Gastrocnemius medialis (tissue), 4 donors: ENCODE measurements around the gene KAT2A.

ENCODE experiments used
- POLR2A ChIP-seq, 2 donors: fragments of 450-650 bp; IDR thresholded peaks; one replicate each; pipeline ENCODE4 v1.6.1; 2017; ENCODE audit warnings: antibody characterized with exemption in 2 of 2, mild to moderate bottlenecking in 2 of 2, moderate library complexity in 2 of 2
- TF ChIP-seq, protein P1 (sequence below), 5 experiments: fragments of 450-650 bp in 3 of 5; fragments of 200-600 bp in 2 of 5; sonication (generic) in 2 of 5; IDR thresholded peaks in 4 of 5; conservative IDR thresholded peaks in 1 of 5; 1 replicate in 4 of 5; 2 replicates in 1 of 5; pipeline ENCODE4 v1.5.1; 2016 to 2019; ENCODE audit warnings: antibody characterized with exemption in 5 of 5, mild to moderate bottlenecking in 3 of 5, moderate library complexity in 3 of 5

DNA sequence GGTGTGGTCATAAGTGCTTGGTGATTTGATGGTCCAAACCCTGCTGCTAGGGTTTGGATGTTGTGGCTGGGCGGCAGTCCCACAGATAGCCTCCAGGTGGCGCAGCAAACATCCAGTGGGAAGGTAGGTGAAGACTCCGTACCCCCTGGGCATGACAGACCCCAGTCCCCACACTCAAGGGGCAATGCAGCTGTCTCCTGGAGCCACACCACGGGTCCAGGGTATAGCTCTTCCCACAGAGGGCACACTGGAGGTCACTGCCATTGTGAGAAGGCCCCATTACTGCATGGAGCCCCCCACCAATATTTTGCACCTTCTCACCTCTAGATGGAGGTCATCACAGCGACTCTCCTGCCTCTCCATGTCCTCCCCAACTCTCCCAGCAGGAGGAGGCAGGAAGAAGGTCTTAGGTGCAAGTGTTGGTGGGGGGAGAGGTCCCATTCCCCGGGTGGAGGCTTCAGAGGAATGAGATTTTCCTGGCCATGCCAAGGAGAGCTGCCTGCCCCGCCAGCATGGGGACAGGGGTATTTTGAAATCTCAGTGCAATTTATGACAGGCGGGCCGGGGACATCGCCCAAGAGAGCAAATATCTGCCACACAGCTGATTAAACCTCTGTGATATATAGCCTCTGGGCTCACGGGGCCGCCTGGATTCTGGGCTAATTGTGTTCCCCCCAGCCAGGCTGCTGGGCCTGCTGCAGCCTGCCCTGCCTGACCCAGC lies 53.6 kb downstream of the KAT2A start:
- TF ChIP-seq, protein P1, sequence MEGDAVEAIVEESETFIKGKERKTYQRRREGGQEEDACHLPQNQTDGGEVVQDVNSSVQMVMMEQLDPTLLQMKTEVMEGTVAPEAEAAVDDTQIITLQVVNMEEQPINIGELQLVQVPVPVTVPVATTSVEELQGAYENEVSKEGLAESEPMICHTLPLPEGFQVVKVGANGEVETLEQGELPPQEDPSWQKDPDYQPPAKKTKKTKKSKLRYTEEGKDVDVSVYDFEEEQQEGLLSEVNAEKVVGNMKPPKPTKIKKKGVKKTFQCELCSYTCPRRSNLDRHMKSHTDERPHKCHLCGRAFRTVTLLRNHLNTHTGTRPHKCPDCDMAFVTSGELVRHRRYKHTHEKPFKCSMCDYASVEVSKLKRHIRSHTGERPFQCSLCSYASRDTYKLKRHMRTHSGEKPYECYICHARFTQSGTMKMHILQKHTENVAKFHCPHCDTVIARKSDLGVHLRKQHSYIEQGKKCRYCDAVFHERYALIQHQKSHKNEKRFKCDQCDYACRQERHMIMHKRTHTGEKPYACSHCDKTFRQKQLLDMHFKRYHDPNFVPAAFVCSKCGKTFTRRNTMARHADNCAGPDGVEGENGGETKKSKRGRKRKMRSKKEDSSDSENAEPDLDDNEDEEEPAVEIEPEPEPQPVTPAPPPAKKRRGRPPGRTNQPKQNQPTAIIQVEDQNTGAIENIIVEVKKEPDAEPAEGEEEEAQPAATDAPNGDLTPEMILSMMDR (IDR thresholded peaks at IDR 0.05 in 4 of 5, conservative IDR thresholded peaks at IDR 0.05 in 1 of 5), result peak; percentile 89 to 96 (median 95)
- TF ChIP-seq POLR2A (IDR thresholded peaks at IDR 0.05), result no peak
